HCT116 (cell line): ENCODE measurements around the gene CALU. TPM values are rescaled to one million over a fixed set of nuclear protein-coding genes. Genes with fewer than 3 reads are reported as not detected.

Source experiments
- ATAC-seq: fragments of 200-7000 bp; cut with Tn5 transposase; 2 replicates; pipeline ENCODE4 v1.9.1; 2020; ENCODE audit warnings: mild to moderate bottlenecking, moderate library complexity
- BruUV-seq: library from RNA; stranded (reverse); fragments of 400-500 nt; replicated peaks from 2 replicates; lab custom pipeline; 2021; lab: Mats Ljungman, UMichigan
- CTCF ChIA-PET: fragments of 300-600 bp; sonication (Branson Sonifier 250); formaldehyde crosslinking; loops from one replicate; lab custom pipeline; 2021; ENCODE audit warnings: antibody characterized with exemption; lab: Charles Lee
- POLR2A ChIA-PET: fragments of 300-600, 350-600 bp; sonication (Branson Sonifier 250); formaldehyde crosslinking; loops from one replicate; lab custom pipeline; 2021; ENCODE audit warnings: antibody characterized with exemption; lab: Charles Lee
- RAD21 ChIA-PET, 2 experiments: fragments of 300-600 bp; sonication (Branson Sonifier 250); formaldehyde crosslinking; loops; one replicate each; lab custom pipeline; 2023; ENCODE audit warnings: low total read pairs in 2 of 2; ENCODE audit not compliant: uncharacterized antibody in 2 of 2, unreplicated experiment in 2 of 2, low non-redundant PET in 1 of 2; lab: Charles Lee
- DNase-seq: peaks from one replicate; pipeline ENCODE4 v3.0.0-alpha.2; 2010; ENCODE audit warnings: low read depth, low spot score
- H2AFZ ChIP-seq: fragments of 200-600 bp; shearing (Covaris generic), sonication (generic); 2 replicates; pipeline ENCODE4 v1.6.1; 2017; ENCODE audit warnings: low read depth, mixed run types, mixed read lengths, antibody characterized with exemption, low read length; ENCODE audit not compliant: poor library complexity, severe bottlenecking
- H3K27ac ChIP-seq: 2 replicates; pipeline ENCODE4 v1.5.1; 2012; ENCODE audit warnings: low read depth, low read length
- H3K27me3 ChIP-seq: fragments of 200-600 bp; sonication (generic); 2 replicates; pipeline ENCODE4 v1.6.1; 2016; ENCODE audit warnings: mixed run types, low read length, mixed read lengths; ENCODE audit not compliant: insufficient read depth
- H3K36me3 ChIP-seq, 2 experiments: fragments of 200-500 bp in 1 of 2; fragments of 200-600 bp in 1 of 2; sonication (Bioruptor generic) in 1 of 2; sonication (generic) in 1 of 2; 2 replicates each; pipeline versions ENCODE4 v1.5.1 to v1.6.1; 2014 to 2016; ENCODE audit warnings: low read length in 2 of 2, inconsistent platforms in 1 of 2, mixed read lengths in 1 of 2, mixed run types in 1 of 2; ENCODE audit not compliant: insufficient read depth in 2 of 2, control insufficient read depth in 1 of 2
- H3K4me1 ChIP-seq, 2 experiments: fragments of 200-600 bp in 1 of 2; sonication (generic) in 1 of 2; 2 replicates each; pipeline versions ENCODE4 v1.5.1 to v1.6.1; 2012 to 2017; ENCODE audit warnings: low read length in 2 of 2, inconsistent platforms in 1 of 2, mild to moderate bottlenecking in 1 of 2, mixed read lengths in 1 of 2, mixed run types in 1 of 2, moderate library complexity in 1 of 2; ENCODE audit not compliant: insufficient read depth in 2 of 2, control insufficient read depth in 1 of 2
- H3K4me2 ChIP-seq: fragments of 200-600 bp; sonication (generic); 2 replicates; pipeline ENCODE4 v1.6.1; 2017; ENCODE audit warnings: mixed run types, low read length, mixed read lengths
- H3K4me3 ChIP-seq, 2 experiments: fragments of 200-600 bp in 1 of 2; sonication (generic) in 1 of 2; replicated peaks in 1 of 2; 2 replicates each; pipeline ENCODE4 v1.5.1; 2011 to 2016; ENCODE audit warnings: low read length in 2 of 2, control low read depth in 1 of 2, low read depth in 1 of 2, mild to moderate bottlenecking in 1 of 2, mixed read lengths in 1 of 2, mixed run types in 1 of 2
- H3K79me2 ChIP-seq: fragments of 200-600 bp; sonication (generic); 2 replicates; pipeline ENCODE4 v1.6.1; 2017; ENCODE audit warnings: mild to moderate bottlenecking, mixed run types, low read length, moderate library complexity, mixed read lengths; ENCODE audit not compliant: insufficient read depth
- H3K9ac ChIP-seq: fragments of 200-600 bp; sonication (generic); 2 replicates; pipeline ENCODE4 v1.6.1; 2016; ENCODE audit warnings: low read length, mixed read lengths
- H3K9me2 ChIP-seq: fragments of 200-600 bp; sonication (generic), shearing (Covaris generic); 2 replicates; pipeline ENCODE4 v1.6.1; 2017; ENCODE audit warnings: mixed run types, mild to moderate bottlenecking, moderate library complexity; ENCODE audit not compliant: insufficient read depth
- H3K9me3 ChIP-seq, 2 experiments: fragments of 200-500 bp in 1 of 2; fragments of 200-600 bp in 1 of 2; sonication (Bioruptor generic) in 1 of 2; sonication (generic) in 1 of 2; 2 replicates each; pipeline ENCODE4 v1.6.1; 2014 to 2017; ENCODE audit warnings: low read length in 2 of 2, mixed read lengths in 2 of 2, inconsistent platforms in 1 of 2, low read depth in 1 of 2, mild to moderate bottlenecking in 1 of 2, mixed run types in 1 of 2, moderate library complexity in 1 of 2; ENCODE audit not compliant: control insufficient read depth in 1 of 2, insufficient read depth in 1 of 2
- H4K20me1 ChIP-seq: fragments of 200-600 bp; sonication (generic), shearing (Covaris generic); 2 replicates; pipeline ENCODE4 v1.6.1; 2017; ENCODE audit warnings: mixed run types, mild to moderate bottlenecking, moderate library complexity; ENCODE audit not compliant: insufficient read depth
- CBX3 ChIP-seq: IDR thresholded peaks from 2 replicates; pipeline ENCODE4 v1.6.1; 2012; ENCODE audit warnings: low read depth
- CEBPB ChIP-seq: IDR thresholded peaks from 2 replicates; pipeline ENCODE4 v1.6.1; 2012; ENCODE audit warnings: low read depth
- EZH2phosphoT487 ChIP-seq: fragments of 200-600 bp; IDR thresholded peaks from 2 replicates; pipeline ENCODE4 v1.6.1; 2018; ENCODE audit warnings: antibody characterized with exemption, borderline replicate concordance
- FOSL1 ChIP-seq: IDR thresholded peaks from 2 replicates; pipeline ENCODE4 v1.6.1; 2012; ENCODE audit warnings: low read depth
- JUND ChIP-seq: IDR thresholded peaks from 2 replicates; pipeline ENCODE4 v1.6.1; 2012
- POLR2A ChIP-seq: IDR thresholded peaks from 2 replicates; pipeline ENCODE4 v1.7.0; 2011; ENCODE audit warnings: borderline replicate concordance; ENCODE audit not compliant: insufficient read depth, insufficient read length; ENCODE audit errors: extremely low read depth
- POLR2AphosphoS5 ChIP-seq: IDR thresholded peaks from 2 replicates; pipeline ENCODE4 v1.6.1; 2011; ENCODE audit warnings: mild to moderate bottlenecking, low read depth, low read length, moderate library complexity
- RAD21 ChIP-seq: IDR thresholded peaks from 2 replicates; pipeline ENCODE4 v1.6.1; 2012; ENCODE audit warnings: low read depth, mild to moderate bottlenecking
- SIN3A ChIP-seq: IDR thresholded peaks from 2 replicates; pipeline ENCODE4 v1.6.1; 2012; ENCODE audit warnings: low read depth
- SP1 ChIP-seq: IDR thresholded peaks from 2 replicates; pipeline ENCODE4 v1.6.1; 2012; ENCODE audit warnings: low read depth
- SRF ChIP-seq: IDR thresholded peaks from 2 replicates; pipeline ENCODE4 v1.6.1; 2012; ENCODE audit warnings: low read depth
- TCF7L2 ChIP-seq: IDR thresholded peaks from 2 replicates; pipeline ENCODE4 v1.7.0; 2011; ENCODE audit warnings: borderline replicate concordance, inconsistent platforms; ENCODE audit not compliant: insufficient read depth, insufficient read length; ENCODE audit errors: extremely low read depth
- YY1 ChIP-seq: IDR thresholded peaks from 2 replicates; pipeline ENCODE4 v1.6.1; 2011; ENCODE audit warnings: low read length, low read depth, moderate library complexity, mild to moderate bottlenecking; ENCODE audit not compliant: insufficient replicate concordance; ENCODE audit errors: extremely low read depth
- intact Hi-C: fragments of 100-400 bp; cut with micrococcal nuclease; formaldehyde crosslinking; loops from 2 replicates; pipeline ENCODE4 v1.10.0; 2022
- total RNA-seq: library from RNA; stranded (reverse); gene quantifications from one replicate; pipeline ENCODE4 v1.2.1, GENCODE V29; 2021; ENCODE audit not compliant: unreplicated experiment
- TF ChIP-seq, protein P1 (sequence below): IDR thresholded peaks from 2 replicates; pipeline ENCODE4 v1.6.1; 2012

The CALU gene
- total RNA-seq, 1 experiment from 2014 or later = 106 TPM

DNA sequence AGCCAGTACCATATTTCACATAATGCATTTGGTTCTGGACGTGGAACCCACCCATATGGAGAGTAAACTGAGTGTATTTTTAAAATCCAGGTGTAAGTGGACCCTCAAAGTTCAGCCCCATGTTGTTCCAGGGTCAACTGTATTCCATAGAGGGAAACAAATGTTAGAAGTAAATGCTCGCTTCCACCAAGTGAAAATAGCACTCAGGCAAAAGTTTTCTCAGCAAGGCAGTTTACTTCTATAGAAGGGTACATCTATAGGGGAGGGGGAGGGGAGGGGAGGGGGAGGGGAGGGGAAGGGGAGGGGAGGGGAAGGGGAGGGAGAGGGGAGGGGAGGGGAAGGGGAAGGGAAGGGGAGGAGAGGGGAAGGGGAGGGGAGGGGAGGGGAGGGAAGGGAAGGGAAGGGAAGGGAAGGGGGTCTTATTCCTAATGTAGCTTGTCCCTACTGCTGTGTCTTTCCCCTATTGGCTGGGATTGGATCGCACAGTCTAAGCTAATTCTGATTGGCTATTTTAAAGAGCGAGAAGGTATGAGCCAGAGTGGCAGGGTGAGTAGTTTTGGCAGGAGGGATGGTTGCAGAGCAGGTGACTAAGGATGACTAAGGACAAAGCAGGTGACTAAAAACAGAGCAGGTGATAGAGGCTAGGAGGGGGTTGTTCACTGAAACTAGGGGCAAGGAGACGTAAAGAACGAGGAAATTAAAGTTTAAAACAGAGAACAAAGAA, 37.9 kb upstream of the CALU start:
- Histone ChIP-seq H3K79me2 (no peaks in the 10 kb centered on the region), H3K4me1 (peaks cover 0 to 20% of the 10 kb centered on the region in 2 experiments; a peak in 2 of 4 replicates), H3K4me3 (no peak overlapping the region), H3K9me3 (no peaks in the 10 kb centered on the region), H2AFZ (peak overlapping the region; percentile 84), H3K36me3 (no peaks in the 10 kb centered on the region), H3K9me2 (no peaks in the 10 kb centered on the region), H3K27ac (no peak overlapping the region), H3K9ac (peak overlapping the region; percentile 27; the same call in 1 of the 2 replicates), H4K20me1 (no peaks in the 10 kb centered on the region), H3K27me3 (no peaks in the 10 kb centered on the region), H3K4me2 (peak overlapping the region; percentile 48)
- CTCF ChIA-PET = no interaction called here
- ATAC-seq = peak; percentile 89
- peak; percentile 62 for DNase-seq
- BruUV-seq = no TSS peak
- intact Hi-C loops = no loop called here
- RAD21 ChIA-PET = interaction anchor here in 1 of 2 experiments (0.6 kb wide), 1 partner anchor 35 kb away, joined by 5 read pairs; no protein-coding TSS in a partner anchor
- POLR2A ChIA-PET = no interaction called here
- TF ChIP-seq SRF = no peak
- TF ChIP-seq FOSL1 = peak; percentile 75
- no peak for TF ChIP-seq CEBPB
- no peak for TF ChIP-seq EZH2phosphoT487
- no peak for TF ChIP-seq SIN3A
- peak; percentile 66; the same call in 1 of the 2 replicates for TF ChIP-seq CBX3
- TF ChIP-seq SP1 = peak; percentile 13; the same call in 1 of the 2 replicates
- no peak for TF ChIP-seq RAD21
- no peak for TF ChIP-seq YY1
- TF ChIP-seq, protein P1, sequence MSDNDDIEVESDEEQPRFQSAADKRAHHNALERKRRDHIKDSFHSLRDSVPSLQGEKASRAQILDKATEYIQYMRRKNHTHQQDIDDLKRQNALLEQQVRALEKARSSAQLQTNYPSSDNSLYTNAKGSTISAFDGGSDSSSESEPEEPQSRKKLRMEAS = peak; percentile 51; the same call in 1 of the 2 replicates
- TF ChIP-seq TCF7L2 = no peak
- TF ChIP-seq JUND = peak; percentile 61
- TF ChIP-seq POLR2A = no peak
- TF ChIP-seq POLR2AphosphoS5 = 0 out of 2 replicates have a peak, but pooled peaks have one; percentile 16
